AG04449 (cell line): ENCODE data around the gene WNT7A.
"Not testable (repeated sequence)": the region's sequence is repeated elsewhere in the genome, so short reads cannot be mapped to it uniquely, and the experiment has no call there.

Source experiments
- CTCF ChIA-PET: fragments of 350-600 bp; formaldehyde crosslinking; extraction: SDS; loops from one replicate; lab custom pipeline; 2021; ENCODE audit warnings: antibody characterized with exemption; lab: Yijun Ruan, JAX
- POLR2A ChIA-PET: fragments of 400-600, 350-600 bp; formaldehyde crosslinking; extraction: SDS; loops from one replicate; lab custom pipeline; 2020; ENCODE audit warnings: antibody characterized with exemption, inconsistent platforms; lab: Yijun Ruan, JAX
- DNase-seq: peaks from one replicate; pipeline ENCODE4 v3.0.0-alpha.2; 2010; ENCODE audit warnings: low read depth, low spot score
- H3K4me3 ChIP-seq: 2 replicates; pipeline ENCODE4 v1.5.1; 2011; ENCODE audit warnings: low read depth, mild to moderate bottlenecking, control low read depth, low read length
- CTCF ChIP-seq: IDR thresholded peaks from one replicate; pipeline ENCODE4 v1.5.1; 2011; ENCODE audit warnings: mild to moderate bottlenecking, moderate library complexity, low read length, control low read depth, inconsistent platforms; ENCODE audit not compliant: insufficient read depth; ENCODE audit errors: missing control alignments

The WNT7A gene

GRCh38 chr3:13879946-13880810, at the start of gene WNT7A:
WNT7A (minus strand) TSS chr3:13880071; CDS start chr3:13879816, 255 bp downstream.
- peak; percentile 17 for TF ChIP-seq CTCF
- POLR2A ChIA-PET: no interaction called here
- CTCF ChIA-PET: interaction anchor here (2.9 kb wide), 1 partner anchor 222 kb away, joined by 12 read pairs; no protein-coding TSS in a partner anchor
- H3K4me3 ChIP-seq: no peak within 1 kb of the TSS
- DNase-seq: no peak

- DNase-seq, H3K4me3 ChIP-seq, CTCF ChIA-PET, POLR2A ChIA-PET: not testable (repeated sequence)
Observed at GRCh38 chr3:13928741-13929140, 48.9 kb upstream of the WNT7A start.

GRCh38 chr3:13927295-13927694, 47.4 kb upstream of the WNT7A start:
- ChIA-PET CTCF (no interaction called here), POLR2A (no interaction called here)

GRCh38 chr3:13916375-13916774, 36.5 kb upstream of the WNT7A start:
- POLR2A ChIA-PET: no interaction called here
- TF ChIP-seq CTCF: no peak
- no peak for DNase-seq
- CTCF ChIA-PET: interaction anchor here (1.0 kb wide), 1 partner anchor 19 kb away, joined by 4 read pairs; no protein-coding TSS in a partner anchor
- H3K4me3 ChIP-seq: no peak overlapping the region

More at GRCh38 chr3:13927295-13927694, 47.4 kb upstream of the WNT7A start:
- no peak overlapping the region for H3K4me3 ChIP-seq
- TF ChIP-seq CTCF: peak; percentile 8
- DNase-seq: no peak

- ChIA-PET POLR2A (no interaction called here), CTCF (no interaction called here)
- TF ChIP-seq CTCF: no peak
- no peak overlapping the region for H3K4me3 ChIP-seq
- DNase-seq: no peak
Observed at GRCh38 chr3:13902648-13903238, 22.9 kb upstream of the WNT7A start.

GRCh38 chr3:13901935-13902584, 22.2 kb upstream of the WNT7A start:
- ChIA-PET POLR2A (no interaction called here), CTCF (interaction anchor here (2.0 kb wide), 1 partner anchor 213 kb away, joined by 5 read pairs; no protein-coding TSS in a partner anchor)
- no peak for DNase-seq
- TF ChIP-seq CTCF: no peak
- no peak overlapping the region for H3K4me3 ChIP-seq
